Activated CD8-positive, alpha-beta memory T cell treated with anti-CD3 and anti-CD28 coated beads for 1 hour (primary cell): Measurements from ENCODE around the gene COL13A1.

ENCODE experiments used
- DNase-seq, 2 donors: peaks; one replicate each; pipeline ENCODE4 v3.0.0-alpha.2; 2020; ENCODE audit warnings: low read depth in 1 of 2; ENCODE audit errors: extremely low read depth in 1 of 2

Gene COL13A1

DNA sequence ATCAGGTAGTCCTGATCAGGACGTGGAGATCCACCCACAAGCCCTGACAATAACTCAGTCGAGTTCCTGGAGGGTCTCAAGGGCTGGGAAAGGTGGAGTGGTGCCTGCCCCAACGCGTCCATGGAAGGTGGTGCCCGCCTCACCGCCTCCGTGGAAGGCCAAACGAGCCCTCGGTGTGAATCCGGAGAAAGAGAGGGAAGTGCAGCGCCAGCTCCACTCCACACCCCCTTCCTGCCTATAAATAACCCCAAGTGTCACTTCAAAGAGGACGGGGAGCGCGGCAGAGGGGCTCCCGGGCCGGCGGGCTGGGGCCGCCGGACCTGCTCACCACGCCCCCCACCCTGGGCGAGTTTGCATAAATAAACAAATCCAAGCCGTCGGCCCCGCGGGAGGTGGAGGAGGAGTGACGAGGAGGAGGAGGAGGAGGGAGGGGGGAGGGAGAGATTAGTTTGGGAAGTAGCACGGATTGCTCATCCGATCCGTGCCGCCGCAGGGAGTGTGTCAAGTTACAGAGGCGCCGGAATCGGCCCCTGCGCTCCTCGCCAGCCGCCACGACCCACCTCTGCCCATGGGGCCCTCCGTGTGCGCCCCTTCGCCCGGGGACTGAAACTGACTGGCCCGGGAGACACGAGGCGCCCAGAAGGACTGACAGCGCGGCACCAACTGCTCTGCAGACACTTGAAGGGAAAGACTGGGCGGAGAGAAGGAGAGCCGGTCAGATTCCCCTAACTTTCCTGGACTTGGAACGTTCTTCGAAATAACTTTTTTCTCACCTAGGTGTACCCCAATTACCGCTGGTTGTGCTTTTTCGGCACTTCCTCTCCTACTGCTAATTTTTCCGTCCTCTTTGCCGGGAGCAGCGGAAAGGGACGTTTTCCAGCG, at the start of gene COL13A1:
Gene COL13A1, plus strand, starts transcription at position 473 of the 882 bp plus-strand sequence. CDS start 518 bp downstream, outside the sequence.
- DNase-seq, result no peak

DNA sequence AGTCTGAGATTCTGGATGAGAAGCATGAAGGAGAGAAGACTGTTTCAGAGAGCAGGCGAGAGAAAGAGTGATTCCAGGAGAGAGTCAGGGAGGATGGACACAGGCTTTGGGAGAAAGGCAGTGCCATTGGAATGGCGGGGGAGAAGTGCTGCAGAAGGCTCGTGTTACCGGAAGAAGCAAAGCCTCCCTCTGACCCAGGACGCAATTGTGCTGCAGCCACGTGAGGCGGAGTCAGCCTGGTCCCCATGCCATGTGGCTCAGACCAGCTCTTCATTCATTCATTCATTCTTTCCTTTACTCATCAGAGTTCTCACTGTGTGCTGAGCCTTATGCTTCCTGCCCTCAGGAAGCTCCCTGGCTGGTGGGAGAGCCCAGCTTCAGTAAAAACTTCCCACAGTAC, 49.2 kb upstream of the COL13A1 start:
- DNase-seq, result no peak

DNA sequence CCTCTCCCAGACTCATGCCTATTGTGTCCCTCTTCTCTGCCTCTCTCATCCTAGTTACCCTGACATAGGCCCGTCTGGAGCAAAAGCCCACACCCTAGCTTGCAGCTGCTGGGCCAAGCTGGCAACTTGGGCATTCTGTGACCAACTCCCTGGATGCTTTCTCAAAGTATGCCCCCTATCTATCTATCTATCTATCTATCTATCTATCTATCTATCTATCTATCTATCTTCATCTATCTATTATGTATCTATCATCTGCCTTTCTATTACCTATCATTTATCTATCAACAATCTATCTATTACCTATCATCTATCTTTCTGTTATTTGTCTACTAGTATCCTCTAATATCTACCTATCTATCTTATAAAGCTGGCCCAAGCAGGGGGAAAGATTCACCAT, 45.4 kb upstream of the COL13A1 start:
- DNase-seq, result no peak

DNA sequence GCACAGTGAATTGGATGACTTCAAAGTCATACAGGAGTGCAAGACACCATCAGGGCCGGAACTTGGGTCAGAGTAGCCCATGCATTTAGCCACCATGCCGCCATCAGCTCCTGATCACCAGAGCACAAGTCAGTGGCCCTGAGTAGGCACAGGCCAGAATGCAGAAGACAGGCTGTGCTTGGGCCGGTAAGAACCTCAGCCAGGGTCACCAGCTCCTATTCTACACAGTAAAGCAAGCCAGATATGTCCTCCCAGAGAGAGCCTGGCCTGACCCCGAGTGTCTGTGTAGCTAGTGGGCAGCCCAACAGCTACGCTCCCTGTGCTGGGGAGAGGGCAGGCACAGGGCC, 44.5 kb upstream of the COL13A1 start:
- DNase-seq, result no peak

DNA sequence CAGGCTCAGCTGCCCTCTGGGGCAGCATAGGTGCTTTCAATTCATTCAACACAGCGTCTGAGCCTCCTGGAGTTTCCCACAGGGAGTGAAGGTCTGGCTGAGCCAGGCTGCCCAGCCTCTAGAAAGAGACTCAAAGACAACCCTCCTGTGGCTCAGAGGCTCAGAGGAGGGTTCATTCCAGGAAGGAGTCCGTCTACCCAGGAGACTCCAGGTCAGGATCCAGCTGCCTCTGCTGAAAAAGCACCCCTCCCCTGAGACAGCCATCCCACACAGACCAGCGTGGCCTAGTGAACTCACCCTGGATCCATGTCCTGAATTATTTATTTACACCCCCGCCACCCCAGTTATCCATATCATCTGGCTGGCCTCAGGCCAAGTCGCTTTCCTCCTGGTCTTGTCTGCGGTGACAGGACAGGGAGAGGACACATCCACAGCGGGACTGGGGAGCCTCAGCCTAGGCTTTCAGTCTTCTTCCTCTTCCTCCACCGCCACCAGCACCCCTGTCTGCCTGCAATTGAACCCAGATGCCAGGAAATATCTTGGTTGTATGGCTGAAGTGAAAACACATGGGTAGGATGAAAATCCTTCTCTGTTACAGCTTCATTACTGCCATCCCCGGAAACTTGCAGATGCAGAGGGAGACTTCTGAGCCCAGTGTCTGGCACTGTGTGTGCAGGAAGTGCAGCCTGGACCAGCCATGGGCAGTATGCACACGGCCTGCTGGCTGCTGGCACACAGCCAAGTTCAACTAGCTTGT, 44.0 kb upstream of the COL13A1 start:
- DNase-seq, result no peak

DNA sequence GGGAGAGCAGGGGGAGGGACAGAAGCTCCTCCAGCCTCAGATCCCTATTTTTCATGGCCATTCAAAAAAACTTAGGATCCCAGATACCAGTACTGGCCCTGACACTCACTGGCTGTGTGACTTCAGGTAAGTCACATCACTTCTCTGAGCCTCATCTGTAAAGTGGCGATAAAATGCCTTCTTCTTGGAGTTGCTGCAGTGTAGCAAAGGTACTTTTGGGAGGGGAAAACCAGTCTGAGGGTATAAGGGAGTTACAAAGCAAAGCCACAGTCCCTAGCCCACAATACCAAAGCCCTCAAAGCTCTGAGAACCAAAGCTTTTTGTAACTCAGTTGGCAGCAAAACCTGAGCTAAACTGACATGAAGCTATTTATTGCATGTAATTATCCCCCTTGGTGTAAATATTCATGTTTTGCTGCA, 43.4 kb upstream of the COL13A1 start:
- DNase-seq, result no peak

DNA sequence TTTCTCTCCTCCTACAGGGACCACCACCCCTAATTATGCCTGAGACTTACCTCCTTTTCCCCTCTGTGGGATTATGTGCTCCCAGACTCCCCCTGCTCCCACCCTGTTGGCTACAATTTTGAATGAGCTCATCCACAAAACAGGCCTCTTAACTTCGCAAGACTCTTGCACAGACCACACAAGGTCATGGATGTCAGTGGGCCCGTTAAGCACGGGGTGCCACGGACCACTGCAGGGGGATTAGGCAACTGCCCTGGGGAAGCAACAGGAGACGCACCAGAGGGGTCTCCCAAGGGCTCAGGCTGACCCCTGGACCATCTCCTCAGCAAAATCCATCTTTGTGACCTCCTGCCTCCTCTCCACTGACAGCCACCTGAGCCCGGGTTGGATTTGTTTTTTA, 42.1 kb upstream of the COL13A1 start:
- DNase-seq, result no peak

DNA sequence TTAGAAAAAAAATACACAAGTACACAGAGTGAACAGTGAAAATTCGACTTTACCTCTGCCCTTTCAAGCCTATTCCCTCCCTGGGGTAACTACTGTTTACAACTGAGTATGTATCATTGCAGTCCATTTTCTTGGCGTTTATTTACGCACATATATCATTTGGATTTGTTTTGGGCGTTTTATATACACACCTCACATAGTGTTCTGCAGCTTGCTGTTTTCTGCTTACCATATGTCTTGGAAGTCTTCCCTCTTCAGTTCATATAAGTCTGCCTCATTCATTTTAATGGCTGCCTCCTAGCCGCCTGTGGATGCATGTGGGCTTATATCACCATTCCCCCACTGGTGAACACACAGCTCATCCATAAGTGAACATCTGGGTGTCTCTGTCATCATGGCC, 41.6 kb upstream of the COL13A1 start:
- DNase-seq, result no peak

DNA sequence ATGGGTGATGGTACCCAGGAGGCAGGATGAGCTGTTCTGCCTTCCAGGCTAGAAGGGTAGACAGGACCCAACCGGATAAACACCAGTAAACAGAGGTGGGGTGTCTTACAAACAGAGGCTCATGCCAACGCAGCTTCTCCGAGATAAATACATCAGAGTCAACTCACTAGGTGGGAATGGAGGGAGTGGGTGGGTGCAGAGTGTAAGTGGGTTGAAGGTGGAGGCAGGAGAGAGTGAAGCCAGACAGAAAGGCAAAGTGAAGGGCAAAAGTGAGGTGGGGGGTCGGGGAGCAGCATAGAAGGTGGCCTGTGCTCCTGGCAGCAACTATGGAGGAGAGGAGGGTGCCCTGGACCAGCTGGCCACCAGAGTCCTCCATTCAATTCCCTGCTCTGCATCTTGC, 40.4 kb upstream of the COL13A1 start:
- no peak for DNase-seq

DNA sequence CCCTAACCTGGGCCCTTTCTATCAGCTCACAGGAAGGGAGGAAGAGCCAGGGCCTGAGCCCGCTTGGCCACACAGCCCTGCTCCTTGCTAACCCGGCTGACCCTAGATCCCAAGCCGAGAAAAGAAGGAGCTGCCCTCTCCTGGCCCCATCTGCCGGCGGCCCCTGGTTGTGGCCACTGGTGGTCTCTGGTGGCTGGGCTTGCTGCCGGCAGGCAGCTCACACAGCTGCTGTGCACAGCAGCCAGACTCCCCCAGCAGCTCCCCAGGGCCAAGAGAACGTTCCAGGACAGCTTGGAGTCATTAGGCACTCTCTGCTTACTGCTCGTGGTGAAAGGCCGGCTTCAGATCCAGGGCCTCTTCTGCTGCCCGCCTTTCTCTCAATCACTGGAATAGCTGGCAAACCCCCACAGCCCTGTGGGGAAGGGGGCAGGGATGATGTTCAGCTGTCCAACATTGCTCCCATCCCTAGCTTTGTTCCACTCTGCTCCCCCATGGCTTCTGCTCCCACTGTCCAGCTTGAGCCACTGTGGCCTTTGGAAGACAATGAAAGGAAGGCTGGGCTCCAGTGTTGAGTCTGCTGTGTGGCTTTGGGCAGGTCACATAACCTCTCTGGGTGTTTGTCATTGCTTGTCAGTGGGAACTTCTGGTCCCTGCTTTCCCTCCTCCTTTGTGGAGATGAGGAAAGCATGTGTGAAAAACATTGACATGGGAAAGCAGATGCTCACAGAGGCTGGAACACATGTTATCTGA, 35.4 kb upstream of the COL13A1 start:
- no peak for DNase-seq

DNA sequence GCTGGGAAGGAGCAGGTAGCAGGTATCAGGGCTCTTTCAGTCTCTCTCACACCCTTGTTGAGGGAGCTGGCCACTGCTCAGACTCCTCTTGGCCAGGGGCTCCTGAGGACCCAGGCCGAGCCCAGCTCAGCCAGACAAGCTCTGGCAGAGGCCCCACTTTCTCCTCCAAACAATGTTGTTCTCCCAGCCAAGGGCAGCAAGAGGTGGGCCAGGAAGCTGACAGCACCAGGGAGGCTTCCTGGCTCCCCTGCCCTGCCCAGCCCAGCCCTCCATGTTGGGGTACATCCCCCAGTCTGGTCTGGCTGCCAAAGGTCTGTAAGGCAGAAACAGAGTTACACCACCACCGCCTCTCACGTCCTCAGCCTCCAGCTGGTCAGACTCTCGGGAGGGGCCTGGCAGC, 33.9 kb upstream of the COL13A1 start:
- DNase-seq, result no peak

DNA sequence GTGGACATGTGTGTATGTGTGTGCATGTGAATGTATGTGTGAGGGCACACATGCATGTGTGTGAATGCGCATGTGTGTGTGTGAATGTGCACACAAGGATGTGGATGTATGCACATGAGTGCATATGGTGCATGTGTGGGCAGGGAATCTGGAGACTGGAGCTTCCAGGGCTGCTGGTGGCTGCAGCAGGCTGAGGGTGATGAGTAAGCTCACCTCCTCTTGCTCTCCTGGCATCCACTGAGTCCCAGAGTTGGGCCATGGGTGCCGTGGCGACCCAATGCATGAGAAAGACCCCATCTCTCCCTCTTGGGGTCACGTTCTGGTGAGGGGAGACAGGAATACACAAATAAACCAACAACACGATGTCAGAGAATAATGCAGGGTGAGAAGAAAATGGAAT, 33.3 kb upstream of the COL13A1 start:
- DNase-seq, result no peak

DNA sequence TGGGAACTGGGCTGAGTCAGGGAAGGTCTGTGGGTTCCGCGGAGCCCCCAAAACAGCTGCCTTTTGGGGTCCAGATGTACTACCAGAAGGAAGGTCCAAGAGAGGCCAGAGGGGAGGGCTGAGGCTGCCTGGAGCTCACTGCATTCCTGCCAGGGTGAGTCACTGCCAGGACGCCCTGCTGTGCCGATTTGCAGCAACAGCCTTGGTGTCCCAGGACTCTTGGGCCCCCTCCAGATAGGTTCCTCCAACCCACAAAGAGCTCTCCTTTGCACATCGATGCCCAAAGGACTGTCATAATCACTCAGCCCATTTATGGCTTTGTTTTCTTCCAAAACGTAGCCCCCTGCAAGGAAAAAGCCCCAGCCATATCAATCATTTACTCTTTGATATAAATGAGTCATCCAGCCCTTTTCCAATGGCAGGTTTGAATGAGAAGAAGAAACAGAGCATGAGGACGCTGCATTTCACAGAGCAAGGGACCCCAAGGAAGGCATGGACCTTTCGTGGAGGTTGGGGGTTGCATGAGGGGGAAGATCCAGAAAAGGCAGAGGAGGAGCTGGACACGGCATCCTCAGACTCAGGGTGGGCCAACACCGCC, 32.2 kb upstream of the COL13A1 start:
- DNase-seq, result no peak

DNA sequence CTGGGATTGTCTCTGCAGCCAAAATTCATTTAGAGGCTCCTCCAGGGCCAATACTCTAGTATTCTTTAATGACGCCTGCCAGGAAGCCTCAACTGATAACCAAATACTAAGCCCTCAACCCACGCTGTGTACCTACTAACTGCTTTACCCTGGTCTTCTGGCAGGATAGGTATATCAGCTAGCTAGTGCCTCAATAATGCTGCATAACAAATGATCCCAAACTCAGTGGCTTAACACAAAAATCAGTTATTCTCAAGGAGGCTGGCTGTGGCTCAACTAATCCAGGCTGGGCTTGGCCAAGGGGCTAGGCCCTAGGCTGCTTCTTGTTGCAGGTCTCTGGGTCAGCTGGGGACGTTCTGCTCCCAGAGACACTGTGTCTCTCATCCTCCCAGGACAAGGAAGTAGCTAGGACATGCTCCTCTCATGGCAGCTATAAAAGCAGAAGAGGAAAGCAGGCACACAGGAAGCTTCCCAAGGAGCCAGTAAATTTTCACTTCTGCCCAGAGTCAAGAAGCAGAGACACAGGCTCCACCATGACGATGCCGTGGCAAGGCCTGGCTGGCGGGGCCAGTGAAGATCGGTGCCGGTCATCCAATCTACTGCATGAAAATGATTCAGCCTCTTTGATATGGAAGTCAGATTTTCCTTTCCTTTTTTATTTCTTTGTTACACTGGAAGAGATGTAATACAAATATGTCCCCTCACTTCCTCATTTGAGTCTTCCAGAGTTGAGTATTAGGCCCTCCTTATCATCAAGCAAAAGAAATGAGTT, 28.6 kb upstream of the COL13A1 start:
- no peak for DNase-seq

DNA sequence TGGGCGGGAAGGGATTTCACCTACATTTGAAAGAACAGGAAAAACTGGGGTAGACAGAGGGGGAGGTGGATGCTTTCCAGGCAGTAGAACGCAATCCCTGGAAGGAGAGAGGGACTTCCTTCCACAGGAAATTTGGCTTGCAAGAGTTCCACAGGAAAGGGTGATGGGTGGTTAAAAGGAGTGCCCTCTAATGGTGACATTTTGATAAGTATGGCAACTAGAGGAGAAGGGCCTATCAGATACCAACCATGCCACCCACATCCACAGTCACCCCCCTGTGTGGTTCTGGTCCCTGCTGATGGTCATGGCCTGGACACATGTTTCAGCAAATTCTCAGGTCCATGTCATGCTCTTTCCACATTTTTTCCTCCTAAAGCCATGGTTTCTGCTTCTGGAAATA, 27.1 kb upstream of the COL13A1 start:
- no peak for DNase-seq

DNA sequence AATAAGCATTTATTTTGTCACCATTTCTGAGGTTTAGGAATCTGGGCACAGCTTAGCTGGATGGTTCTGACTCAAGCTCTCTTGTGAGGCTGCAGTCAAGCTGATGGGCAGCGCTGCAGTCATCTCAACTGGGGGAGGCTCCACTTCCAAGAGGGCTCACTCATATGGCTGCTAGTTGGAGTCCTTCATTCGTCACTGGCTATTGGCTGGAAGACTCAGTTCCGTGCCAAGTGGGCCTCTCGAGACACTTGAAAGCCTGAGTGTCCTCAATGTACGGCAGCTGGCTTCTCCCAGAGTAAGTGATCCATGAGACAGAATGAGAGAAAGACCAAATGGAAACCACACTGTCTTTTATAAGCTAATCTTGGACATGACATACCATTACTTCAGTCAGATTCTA, 21.6 kb upstream of the COL13A1 start:
- DNase-seq, result no peak

DNA sequence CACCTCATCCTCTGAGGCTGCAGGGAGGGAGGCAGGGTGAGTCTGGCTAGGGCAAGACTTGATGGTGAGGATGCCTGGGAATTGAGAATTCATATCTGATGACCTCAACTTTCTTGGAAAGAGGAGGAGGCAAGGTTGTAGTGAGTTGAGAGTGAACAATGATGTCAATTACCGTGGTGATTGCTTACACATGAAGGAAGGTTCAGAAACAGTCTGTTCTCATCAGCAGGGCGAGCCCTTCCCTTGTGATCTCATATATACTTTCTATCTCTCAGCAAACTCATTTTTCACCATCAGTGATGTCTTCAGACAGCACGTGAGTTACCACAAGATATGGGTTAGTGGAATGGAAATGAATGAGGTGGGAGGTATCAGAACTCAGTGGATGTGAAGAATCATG, 20.1 kb upstream of the COL13A1 start:
- DNase-seq, result no peak

DNA sequence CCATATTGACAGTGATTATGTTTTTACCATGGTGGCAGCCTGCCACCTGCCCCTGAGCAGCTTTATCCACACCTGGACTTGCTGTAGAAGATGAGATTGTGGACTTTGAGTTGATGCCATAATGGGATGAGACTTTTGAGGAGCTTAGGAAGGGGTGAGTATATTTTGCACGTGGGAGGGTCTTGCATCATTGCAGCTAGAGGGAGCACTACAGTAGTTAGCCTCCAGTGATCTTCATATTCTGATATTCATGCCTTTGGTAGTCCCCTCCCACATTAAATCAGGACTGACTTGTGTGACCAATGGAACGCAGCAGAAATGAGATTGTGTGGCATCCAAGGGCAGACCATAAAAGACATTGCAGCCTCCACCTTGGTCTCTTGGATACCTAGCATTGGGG, 18.2 kb upstream of the COL13A1 start:
- DNase-seq, result no peak

DNA sequence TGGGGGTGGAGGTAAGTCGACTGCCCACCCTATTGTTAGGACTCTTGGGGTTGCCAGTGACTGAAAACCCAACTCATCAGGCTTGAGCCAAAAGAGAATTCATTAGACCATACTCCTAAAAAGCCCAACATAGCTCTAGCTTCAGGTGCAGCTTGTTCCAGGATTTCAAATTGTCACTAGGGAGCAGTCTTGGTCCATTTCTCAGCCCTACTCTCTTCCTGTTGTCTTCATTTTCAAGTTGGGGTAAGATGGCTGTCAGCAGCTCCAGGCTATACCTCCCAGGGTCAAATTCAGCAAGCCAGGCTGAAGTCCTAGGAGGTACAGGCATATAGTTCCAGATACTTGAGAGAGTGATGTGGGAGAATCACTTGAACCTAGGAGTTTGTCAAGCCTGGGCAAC, 14.9 kb upstream of the COL13A1 start:
- DNase-seq, result no peak

DNA sequence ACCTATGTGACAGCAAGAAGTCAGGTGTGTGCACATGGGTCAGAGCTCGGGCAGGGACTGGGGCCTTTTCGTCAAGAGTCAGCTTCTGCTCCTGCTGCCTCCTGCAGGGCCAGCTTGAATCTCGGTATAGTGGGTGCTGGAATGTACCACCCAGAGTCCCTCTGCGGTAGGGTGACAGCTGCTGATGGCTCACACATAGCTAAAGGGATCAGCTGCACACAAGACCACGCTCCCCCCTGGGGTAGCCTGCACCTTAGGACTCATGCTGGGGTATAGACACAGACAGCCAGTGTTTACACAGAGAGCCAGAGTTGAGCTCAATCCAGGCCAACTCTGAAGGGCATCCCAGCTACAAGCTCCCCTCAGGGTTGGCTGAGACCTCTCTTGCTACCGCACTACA, 14.0 kb upstream of the COL13A1 start:
- DNase-seq, result no peak
